OCI-M2 (cell line): ENCODE results near the gene KCNQ2.

Source experiments
- DNase-seq: peaks from one replicate; lab custom pipeline; 2025; ENCODE audit not compliant: unreplicated experiment; lab: John Stamatoyannopoulos, UW

The KCNQ2 gene

DNA sequence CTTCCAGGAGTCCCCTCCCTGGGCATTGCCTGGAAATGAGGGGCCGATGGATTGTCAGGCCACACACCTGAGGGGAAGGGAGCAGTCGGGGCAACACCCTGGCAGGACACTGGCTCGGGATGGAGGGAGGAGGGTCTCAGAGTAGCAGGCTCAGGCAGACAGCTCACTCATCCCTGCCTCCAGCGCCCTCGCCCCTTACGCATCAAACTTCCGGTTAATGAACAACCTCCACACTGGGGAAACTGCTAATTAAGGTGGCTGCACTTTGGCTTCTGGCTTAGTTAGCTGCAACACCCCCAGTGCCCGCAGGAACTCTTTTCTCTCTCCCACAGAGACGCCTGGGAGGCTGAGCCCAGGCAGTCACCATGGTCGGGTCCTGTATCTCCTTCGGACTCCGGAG lies 98.0 kb downstream of the KCNQ2 start:
- DNase-seq: no peak

DNA sequence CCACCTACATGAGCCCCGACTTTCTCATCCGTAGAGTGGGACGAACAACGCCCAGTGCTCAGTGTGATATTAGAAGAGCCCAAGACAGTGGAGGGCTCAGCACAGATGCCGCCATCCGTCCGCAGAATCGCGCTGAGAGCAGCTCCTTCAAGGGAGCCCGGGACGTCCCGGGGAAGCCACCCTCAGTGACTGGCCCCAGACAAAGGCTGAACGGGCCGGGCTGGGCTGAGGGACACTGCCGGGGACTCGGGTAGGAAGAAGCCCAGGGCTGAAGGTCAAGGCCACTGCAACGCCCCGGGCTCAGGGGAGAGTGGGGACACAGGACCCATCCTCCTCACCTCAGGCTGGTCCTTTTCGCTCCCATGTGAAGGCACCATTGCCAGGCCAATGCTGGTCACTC lies 98.5 kb downstream of the KCNQ2 start:
- no peak for DNase-seq

DNA sequence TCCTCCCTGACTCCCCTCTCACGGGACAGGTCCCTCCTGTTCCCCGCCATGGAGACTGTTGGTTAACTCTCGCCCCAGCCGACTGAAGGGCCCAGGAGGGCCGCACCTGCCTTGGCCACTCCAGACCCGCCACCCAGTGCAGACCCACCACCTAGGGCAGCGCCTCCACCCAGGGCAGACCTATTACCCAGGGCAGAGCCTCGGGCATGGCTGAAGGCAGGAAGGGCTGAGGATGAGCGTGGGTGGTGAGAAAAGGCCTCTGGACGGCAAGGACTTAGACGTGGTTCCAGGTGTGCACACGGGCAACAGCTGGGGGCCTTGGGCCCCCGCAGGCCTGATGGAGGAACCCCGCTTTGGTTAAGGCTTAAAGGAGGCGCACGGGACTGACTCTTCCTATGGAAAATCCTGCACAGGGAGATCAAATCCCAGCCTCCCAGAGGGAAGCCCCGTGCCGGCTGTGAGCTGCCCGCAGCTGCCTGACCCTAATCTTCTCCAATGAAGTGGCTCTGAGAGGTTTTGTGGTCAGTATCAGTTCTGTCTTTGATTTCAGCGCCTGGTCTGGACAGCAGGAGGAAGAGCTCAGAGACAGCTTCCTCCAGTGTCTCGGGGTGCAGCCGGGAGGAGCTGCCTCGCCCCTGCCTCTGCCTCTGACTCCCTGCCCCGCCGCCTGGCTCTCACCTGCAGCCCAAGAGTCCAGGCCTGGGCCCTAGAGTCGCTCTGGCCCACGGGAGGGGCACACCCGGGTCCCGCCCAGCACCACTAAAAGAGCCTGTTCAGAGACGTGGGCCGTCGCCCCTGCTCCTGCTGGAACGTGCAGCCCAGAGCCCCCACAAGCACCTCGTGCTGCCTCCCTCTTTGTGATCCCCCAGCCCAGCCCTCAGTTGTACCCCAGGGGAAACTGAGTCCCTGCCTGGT lies 99.2 kb downstream of the KCNQ2 start:
- DNase-seq: no peak

DNA sequence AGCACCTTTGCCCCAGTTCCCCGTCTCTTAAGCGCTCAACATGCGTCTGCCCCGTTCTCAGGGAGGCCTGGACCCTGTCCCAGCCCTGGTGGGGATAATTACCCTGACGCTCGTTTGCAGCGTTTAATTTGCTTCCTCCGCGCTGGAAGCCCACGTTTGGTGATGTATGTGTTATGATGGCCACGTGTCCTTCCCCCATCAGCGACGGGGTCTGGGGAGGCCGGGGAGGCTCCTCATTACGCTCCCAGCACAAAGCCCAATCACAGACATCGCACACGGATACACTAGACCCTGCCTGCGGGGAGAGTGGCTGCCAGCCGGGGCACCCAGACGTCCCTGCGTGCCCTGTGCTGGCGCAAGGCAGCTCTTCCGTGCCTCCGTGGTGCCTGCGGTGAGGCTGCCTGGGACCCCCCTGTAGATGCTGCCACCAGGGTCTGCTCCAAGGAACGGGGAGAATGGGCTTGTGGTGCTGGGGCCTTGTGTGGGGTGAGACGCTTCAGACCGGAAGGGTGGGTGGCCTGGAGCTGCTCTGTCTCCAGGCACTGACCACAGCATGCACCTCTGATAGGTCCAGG lies 101.1 kb downstream of the KCNQ2 start:
- DNase-seq: no peak

DNA sequence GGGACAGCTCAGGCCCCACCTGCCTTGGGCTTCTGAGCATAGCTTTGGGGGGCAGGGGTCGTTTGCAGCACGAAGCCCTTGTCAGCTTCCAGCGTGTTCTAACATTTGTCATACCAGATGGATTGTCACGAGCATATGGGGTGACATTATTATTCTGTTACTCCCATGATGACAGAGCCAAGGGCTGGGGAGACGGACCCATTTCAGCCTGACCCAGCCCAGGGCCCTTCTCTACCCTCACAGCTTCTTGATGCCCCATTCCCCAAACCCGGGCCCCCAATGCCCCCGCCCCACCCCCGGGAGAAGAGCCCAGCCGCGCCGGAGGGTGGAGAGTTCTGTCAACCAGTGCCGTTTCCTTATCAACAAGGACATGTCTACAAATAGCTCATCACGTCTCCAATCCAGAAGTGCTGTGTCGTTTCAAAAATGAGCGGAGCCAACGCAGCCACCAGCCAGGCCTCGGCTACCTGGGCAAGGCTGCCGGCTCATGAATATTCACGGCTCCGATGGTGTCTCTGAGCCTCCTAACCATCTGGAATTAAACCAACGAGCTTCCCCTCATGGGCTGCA lies 101.8 kb downstream of the KCNQ2 start:
- DNase-seq: no peak

DNA sequence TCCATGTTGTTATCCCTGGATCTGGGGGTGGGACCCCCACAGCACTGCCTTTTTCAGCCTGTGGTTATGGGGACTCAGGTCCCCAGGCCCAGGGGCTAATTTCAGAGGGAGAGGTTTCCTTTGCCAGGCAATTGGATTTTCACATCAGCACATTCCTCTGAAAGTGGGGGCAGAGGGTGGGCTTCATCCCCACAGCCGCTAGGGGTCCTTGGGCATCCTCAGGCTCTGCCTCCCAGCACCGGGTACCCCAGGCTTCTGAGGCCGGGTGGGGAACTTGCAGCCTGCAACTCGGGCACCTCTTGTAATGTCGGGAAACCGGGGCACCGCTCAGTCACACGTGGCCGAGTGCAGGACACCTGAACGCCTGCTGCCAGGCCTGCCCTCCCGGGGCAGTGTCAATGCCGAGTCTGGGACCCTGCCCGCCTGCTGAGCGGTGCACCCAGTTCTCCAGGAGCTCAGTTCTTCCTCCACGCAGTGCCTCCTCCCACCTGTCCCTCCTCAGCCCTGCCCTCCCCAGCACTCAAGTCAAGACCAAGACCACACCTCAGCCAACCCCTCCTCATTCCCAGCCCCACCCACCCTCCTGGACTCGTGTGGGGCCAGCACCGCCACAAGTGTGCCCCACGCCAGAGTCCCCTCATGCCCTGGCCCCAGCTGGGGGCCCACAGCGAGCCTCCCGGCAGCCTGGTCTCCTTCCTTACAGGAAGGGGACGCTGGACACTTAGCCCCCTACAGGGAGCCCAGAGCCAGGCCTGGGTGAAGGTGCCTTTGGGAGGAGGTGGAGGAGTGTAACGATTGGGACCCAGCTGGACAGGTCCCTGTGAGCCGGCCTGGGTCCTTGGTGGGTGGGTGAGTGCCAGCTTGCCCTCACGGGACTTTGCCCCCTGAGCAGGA lies 102.5 kb downstream of the KCNQ2 start:
- DNase-seq: no peak

DNA sequence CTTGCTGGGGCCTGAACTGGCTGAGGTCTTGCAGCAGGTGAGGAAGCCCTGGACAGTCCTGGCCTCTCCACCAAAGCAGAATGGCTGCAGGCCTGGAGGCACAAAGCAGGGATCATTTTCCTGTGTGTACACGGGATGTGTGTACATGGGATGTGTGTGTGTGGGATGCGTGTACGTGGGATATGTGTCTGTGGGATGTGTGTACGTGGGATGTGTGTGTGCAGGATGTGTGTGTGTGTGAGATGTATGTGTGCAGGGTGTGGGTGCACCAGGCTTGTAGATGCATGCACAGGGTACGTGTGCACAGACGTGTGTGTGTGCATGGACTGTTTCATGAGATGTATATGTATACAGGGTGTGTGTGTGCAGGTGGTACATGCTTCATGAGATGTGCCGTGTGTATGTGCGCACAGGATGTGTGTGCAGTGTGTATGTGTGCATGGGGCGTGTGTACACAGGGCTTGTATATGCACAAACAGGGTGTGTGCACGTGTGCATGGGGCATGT lies 103.4 kb downstream of the KCNQ2 start:
- no peak for DNase-seq

DNA sequence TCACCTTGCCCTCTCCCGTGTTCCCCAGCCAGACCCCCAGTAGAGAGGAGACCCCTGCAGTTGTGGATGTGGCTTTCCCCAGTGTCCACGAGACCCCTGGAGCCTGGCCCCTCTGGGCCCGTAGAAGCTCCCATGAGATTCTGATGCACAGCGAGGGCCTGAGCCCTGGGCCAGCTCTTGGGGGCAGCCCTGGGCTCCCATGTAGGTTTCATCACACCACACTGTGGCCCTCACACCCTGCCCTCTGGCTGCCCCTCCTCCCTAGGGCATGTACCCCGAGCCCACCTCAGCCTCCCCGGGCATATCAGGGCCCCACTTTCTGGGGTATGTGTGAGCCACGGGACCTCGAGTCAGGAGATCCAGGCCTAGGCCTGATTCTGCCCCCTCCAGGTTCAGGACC lies 104.3 kb downstream of the KCNQ2 start:
- no peak for DNase-seq

DNA sequence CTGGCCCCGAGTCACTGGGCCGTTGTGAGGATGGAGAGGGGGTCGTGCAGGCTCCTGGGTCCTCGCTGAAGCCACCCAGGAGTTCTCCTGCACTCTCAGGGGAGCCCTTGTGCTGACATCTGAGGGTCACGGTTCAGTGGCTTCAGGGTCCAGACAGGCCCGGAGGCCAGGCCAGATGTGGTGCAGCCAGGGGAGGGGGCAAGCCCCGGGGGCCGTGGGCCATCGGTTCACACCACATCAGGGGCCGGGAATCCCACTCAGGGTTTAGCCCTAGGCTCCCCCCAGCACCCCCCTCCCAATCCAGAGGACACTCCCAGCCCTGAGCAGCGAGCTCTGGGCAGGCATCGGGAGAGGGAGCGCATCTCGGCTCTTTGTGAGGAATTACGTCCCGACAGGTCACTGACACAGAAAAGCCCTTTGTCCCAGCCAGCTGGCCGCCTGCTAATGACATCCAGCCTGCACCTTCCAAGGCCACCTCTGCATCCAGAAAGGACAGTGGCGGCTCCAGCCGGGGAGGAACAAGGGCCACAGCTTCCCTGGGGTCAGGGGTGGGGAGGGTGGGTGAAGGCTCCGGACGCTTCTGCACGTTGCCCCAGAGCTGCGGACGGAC lies 104.9 kb downstream of the KCNQ2 start:
- DNase-seq: no peak

DNA sequence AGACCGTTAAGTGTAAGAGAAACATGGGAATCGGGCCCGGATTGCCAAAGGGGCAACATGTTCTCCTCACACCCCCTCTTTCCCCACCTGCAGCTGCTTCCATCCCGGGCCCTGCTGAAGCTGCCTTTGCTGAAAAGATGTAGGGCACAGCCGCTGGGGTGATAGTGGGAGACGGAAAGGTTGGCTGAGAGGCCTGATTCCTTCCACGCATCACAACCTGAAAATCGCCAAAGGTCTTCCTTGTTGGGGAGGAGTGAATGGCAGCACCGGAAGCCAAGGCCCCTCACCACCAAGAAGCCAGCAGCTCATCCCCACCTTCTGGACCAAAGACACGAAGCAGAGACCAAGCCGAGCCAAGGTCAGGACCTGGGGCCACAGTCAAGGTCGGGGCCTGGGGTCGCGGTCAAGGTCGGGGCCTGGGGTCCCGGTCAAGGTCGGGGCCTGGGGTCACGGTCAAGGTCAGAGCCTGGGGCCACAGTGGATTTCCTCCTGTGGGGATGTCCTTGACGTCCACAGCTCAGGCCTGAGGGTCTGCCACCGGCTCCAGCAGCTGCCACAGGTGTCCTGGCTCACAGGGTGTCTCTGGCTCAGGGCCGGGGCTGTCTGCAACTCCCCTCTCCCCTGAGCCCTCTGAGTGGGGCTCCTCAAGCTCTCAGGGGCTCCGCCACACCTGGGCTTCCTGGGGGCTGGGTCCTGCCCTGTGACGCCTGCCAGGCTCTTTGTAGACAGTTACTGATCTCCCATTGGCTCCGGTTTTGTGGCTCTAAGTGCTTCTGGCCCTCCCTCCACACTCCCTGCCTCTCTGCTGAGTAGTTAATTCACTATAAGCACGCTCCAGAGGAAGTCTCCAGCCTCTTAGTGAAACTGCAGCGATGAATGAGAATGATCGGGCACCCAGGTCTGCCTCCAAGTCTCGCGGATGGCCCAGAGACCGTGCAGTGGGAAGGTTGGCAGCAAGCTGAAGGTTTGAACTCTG lies 105.8 kb downstream of the KCNQ2 start:
- no peak for DNase-seq

DNA sequence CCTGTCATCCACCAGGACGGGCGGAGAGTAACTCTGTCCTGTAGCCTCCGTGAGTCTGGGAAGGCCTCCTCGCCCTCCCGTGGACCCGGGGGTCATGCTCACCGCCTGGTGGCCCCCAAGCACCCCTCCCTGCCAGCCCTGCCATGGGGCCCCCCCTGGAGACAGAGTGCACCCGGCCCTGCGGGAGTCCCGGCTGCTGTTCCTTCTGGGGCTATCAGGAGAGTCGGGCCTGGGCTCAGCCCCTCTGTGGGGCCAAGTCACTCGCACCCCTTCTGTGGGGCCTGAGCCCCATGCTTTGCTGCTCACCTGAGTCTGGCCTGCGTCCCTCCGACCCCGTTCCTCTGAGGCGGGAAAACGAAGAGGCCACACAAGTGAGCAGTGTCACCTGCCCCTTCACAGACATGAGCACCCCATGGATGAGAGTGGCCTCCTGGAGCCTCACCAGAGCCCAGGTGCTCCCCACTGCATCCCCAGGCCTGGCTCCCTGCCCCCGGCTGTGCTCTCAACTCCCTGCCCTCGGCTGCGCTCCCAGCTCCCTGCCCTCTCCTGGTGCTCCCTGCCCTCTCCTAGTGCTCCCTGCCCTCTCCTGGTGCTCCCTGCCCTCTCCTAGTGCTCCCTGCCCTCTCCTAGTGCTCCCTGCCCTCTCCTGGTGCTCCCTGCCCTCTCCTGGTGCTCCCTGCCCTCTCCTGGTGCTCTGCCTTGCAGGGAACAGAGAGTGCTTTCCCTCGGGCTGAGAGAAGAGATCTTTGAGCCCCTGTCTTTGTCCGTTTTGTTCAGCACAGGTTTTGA lies 106.7 kb downstream of the KCNQ2 start:
- DNase-seq: no peak

DNA sequence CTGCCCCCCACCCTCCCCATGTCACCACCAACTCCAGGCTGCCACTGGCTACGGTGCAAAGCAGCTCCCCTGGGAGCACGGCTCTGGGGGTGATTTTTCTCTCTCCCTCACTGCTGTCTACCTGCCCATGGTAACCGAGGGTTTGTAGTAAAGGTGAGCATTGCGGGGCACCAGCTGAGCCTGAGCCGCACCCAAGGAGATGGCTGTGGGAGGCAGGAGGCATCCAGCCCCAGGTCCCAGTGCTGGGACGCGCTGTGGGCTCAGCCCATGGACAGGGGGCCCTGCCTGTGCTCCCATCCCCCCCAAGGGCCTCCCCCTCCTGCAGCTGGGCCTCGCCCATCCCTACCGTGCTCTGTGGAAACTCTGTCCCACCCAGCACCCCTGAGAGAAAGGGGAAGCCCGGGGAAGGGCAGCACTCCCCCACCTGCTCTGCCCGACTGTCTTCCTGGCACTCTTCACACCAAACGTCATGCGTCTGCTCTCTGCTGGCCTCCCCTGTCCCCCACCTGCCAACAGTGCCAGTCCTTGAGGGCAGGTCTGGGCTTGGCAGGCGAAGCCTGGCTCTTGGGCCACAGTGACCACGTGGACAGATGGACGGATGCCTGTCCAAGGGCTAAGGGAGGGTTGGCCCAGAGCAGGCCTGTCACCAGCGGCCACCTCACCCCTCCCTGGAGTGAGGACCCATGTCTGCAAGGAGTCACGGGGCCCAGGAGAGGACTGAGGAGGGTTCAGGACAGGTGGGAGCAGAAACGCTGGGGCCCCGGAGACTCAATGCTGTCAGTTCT lies 107.5 kb downstream of the KCNQ2 start:
- DNase-seq: no peak

DNA sequence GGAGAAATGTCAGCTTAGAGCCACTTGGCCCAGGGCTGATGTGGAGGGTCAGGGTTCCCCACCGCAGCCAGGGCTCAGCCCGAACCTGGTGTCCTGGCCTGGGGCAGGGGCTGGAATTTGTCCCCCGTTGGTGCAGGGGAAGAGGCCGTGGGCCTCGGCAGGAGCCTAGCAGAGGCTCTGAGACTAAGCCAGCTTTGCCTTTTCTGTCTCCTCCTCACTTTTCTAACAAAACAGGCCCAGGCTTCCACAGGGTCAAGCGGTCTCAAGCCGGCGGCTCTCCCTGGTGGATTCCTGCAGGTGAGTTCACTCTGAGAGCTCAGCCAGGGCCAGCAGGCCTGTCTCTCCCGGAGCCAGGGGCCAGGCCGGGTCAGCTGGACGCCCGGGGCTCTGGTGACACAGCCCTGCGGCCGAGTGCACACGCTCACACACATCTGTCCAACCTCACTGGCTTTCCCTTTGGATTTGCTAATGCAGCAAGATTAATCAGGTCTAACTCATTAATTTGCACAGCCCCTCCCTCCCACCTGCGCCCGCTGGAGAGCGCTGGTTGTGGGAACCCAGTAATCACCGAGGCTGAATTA lies 108.4 kb downstream of the KCNQ2 start:
- DNase-seq: no peak

DNA sequence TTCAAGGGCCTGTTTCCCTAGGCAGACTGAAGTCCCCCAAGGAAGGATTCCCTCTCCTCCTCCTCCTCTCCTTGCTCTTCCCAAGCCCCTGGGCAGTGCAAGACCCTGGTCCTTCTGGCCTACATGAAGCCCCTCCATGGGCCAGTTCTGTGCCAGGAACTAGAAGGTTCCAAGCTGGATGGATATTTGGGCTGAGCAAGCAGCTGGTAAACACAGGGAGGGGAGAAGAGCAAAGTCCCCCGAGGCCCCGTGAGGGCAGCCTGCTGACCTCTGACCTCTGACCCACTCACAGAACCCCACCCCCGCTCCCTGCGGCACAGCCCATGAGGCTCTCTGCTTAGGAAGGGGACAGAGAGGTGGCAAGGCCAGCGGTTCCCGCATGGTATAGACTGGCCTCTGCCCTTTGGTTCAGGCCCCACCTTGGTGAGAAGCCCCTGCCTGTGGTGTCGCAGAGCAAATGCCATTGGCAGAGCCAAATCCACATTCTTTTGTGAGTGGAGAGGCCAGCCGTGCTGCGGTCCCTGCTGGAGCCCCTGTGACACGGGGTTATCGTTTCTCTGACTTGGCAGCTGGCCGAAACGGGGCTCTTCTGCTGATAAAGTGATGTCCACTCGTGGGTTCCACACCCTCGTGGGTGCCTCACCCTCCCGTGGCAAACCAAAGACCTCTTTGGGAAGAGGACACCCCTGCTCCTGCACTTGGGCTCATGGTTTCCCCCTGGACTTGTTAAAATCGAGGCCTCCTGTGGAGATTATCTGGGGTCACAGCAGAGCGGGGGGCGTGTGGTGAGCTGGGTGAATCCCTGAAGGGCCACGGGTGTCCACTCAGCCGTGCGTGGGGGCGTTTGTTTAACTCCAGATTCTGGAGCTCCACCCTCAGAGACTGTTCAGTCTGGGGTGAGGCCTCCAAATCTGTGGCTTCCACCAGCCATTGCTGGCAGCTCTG lies 109.2 kb downstream of the KCNQ2 start:
- DNase-seq: no peak

DNA sequence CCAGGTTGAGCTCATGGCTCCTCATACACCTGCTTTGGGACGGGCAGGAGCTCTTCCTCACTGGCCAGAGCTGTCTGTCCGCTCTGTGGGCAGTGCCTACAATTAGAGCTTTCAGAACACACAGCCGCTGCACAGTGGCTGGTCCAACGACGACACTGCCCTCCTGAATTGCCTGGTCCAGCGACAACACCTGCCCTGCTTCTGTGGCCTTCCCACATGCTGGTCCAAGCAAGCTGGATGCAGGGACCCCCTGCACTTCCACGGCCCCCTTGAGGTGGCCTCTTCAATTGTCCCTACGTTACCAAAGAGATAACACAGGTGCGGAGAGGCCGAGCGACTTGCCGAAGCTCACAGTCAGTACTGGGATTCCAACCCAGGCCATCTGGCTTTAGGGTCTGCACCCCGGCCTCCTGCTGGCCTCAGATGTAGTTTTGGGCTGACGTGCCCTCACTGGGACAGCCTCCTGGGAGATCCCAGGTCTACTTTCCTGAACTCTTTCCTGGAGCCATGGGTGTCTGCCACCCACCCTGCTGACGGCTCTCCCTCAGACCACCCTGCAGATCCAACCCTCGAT lies 109.9 kb downstream of the KCNQ2 start:
- no peak for DNase-seq
